Gastrocnemius medialis (tissue), 4 donors: ENCODE data around the gene STRN.

Source experiments
- POLR2A ChIP-seq, 2 donors: fragments of 450-650 bp; IDR thresholded peaks; one replicate each; pipeline ENCODE4 v1.6.1; 2017; ENCODE audit warnings: antibody characterized with exemption in 2 of 2, mild to moderate bottlenecking in 2 of 2, moderate library complexity in 2 of 2
- TF ChIP-seq, protein P1 (sequence below), 5 experiments: fragments of 450-650 bp in 3 of 5; fragments of 200-600 bp in 2 of 5; sonication (generic) in 2 of 5; IDR thresholded peaks in 4 of 5; conservative IDR thresholded peaks in 1 of 5; 1 replicate in 4 of 5; 2 replicates in 1 of 5; pipeline ENCODE4 v1.5.1; 2016 to 2019; ENCODE audit warnings: antibody characterized with exemption in 5 of 5, mild to moderate bottlenecking in 3 of 5, moderate library complexity in 3 of 5

GRCh38 chr2:36839976-36840617 is 126.2 kb downstream of the STRN start:
- TF ChIP-seq, protein P1, sequence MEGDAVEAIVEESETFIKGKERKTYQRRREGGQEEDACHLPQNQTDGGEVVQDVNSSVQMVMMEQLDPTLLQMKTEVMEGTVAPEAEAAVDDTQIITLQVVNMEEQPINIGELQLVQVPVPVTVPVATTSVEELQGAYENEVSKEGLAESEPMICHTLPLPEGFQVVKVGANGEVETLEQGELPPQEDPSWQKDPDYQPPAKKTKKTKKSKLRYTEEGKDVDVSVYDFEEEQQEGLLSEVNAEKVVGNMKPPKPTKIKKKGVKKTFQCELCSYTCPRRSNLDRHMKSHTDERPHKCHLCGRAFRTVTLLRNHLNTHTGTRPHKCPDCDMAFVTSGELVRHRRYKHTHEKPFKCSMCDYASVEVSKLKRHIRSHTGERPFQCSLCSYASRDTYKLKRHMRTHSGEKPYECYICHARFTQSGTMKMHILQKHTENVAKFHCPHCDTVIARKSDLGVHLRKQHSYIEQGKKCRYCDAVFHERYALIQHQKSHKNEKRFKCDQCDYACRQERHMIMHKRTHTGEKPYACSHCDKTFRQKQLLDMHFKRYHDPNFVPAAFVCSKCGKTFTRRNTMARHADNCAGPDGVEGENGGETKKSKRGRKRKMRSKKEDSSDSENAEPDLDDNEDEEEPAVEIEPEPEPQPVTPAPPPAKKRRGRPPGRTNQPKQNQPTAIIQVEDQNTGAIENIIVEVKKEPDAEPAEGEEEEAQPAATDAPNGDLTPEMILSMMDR (IDR thresholded peaks at IDR 0.05 in 4 of 5, conservative IDR thresholded peaks at IDR 0.05 in 1 of 5) = no peak
- no peak for TF ChIP-seq POLR2A (IDR thresholded peaks at IDR 0.05)
